ENCODE data around the gene SGSM1.

GRCh38 chr22:24776525-24776924 is 29.5 kb upstream of the SGSM1 start:
- no peak for TF ChIP-seq CTCF (IDR thresholded peaks at IDR 0.05)
- no peak for TF ChIP-seq POLR2A (IDR thresholded peaks at IDR 0.05)
